Measurements from ENCODE around the gene DENND5A.
A peak's percentile ranks its signal among the peaks of the same experiment; 100 is the strongest.

The DENND5A gene

GRCh38 chr11:9139628-9140357 is 125.4 kb downstream of the DENND5A start:
- ChIA-PET CTCF (interaction anchor here (1.0 kb wide), 1 partner anchor 40 kb away, joined by 3 read pairs; no protein-coding TSS in a partner anchor), POLR2A (interaction anchor here (1.3 to 1.4 kb wide), 2 partner anchors 125 to 320 kb away, joined by 3 to 5 read pairs; partner anchors contain the start of gene DENND5A)
- DNase-seq (ENCODE audit: extremely low spot score) = no peak
- TF ChIP-seq ZNF384 (IDR thresholded peaks at IDR 0.05) = no peak
- TF ChIP-seq ARNT (IDR thresholded peaks at IDR 0.05) = no peak
- no peak for TF ChIP-seq LEF1 (IDR thresholded peaks at IDR 0.05; ENCODE audit: borderline replicate concordance)
- no peak for TF ChIP-seq L3MBTL2 (conservative IDR thresholded peaks at IDR 0.05)
- TF ChIP-seq FOXA1 (IDR thresholded peaks at IDR 0.05) = no peak
- TF ChIP-seq NFRKB (IDR thresholded peaks at IDR 0.05) = no peak
- no peak for TF ChIP-seq FOXM1 (IDR thresholded peaks at IDR 0.05; ENCODE audit: borderline replicate concordance)
- TF ChIP-seq TARDBP (IDR thresholded peaks at IDR 0.05) = no peak
- TF ChIP-seq PKNOX1 (IDR thresholded peaks at IDR 0.05) = no peak
- no peak for TF ChIP-seq BHLHE40 (IDR thresholded peaks at IDR 0.05; ENCODE audit: borderline replicate concordance)
- TF ChIP-seq SUZ12 (IDR thresholded peaks at IDR 0.05) = no peak
- TF ChIP-seq FOXK2 (IDR thresholded peaks at IDR 0.05) = no peak
- TF ChIP-seq HDGF (IDR thresholded peaks at IDR 0.05; ENCODE audit: borderline replicate concordance) = no peak
- no peak for TF ChIP-seq SP1 (IDR thresholded peaks at IDR 0.05)
- TF ChIP-seq CTBP1 (IDR thresholded peaks at IDR 0.05; ENCODE audit: borderline replicate concordance) = no peak
- TF ChIP-seq ELF4 (IDR thresholded peaks at IDR 0.05) = no peak

GRCh38 chr11:9138612-9139579 is 126.3 kb downstream of the DENND5A start:
- no peak for DNase-seq (ENCODE audit: extremely low spot score)
- ChIA-PET CTCF (interaction anchor here (1.1 to 1.9 kb wide), 3 partner anchors 10 to 179 kb away, joined by 3 to 25 read pairs (median 5); no protein-coding TSS in a partner anchor), POLR2A (interaction anchor here (1.4 kb wide), 1 partner anchor 126 kb away, joined by 3 read pairs; the partner anchor contains the start of gene DENND5A)
- no peak for TF ChIP-seq NFRKB (IDR thresholded peaks at IDR 0.05)
- TF ChIP-seq TARDBP (IDR thresholded peaks at IDR 0.05) = no peak
- TF ChIP-seq ZNF384 (IDR thresholded peaks at IDR 0.05) = no peak
- no peak for TF ChIP-seq FOXA1 (IDR thresholded peaks at IDR 0.05)
- TF ChIP-seq ARNT (IDR thresholded peaks at IDR 0.05) = no peak
- TF ChIP-seq BHLHE40 (IDR thresholded peaks at IDR 0.05; ENCODE audit: borderline replicate concordance) = no peak
- no peak for TF ChIP-seq FOXK2 (IDR thresholded peaks at IDR 0.05)
- no peak for TF ChIP-seq FOXM1 (IDR thresholded peaks at IDR 0.05; ENCODE audit: borderline replicate concordance)
- no peak for TF ChIP-seq CTBP1 (IDR thresholded peaks at IDR 0.05; ENCODE audit: borderline replicate concordance)
- no peak for TF ChIP-seq HDGF (IDR thresholded peaks at IDR 0.05; ENCODE audit: borderline replicate concordance)
- TF ChIP-seq PKNOX1 (IDR thresholded peaks at IDR 0.05) = no peak
- TF ChIP-seq SP1 (IDR thresholded peaks at IDR 0.05) = no peak
- no peak for TF ChIP-seq ELF4 (IDR thresholded peaks at IDR 0.05)
- no peak for TF ChIP-seq SUZ12 (IDR thresholded peaks at IDR 0.05)
- TF ChIP-seq L3MBTL2 (conservative IDR thresholded peaks at IDR 0.05) = no peak
- no peak for TF ChIP-seq LEF1 (IDR thresholded peaks at IDR 0.05; ENCODE audit: borderline replicate concordance)

GRCh38 chr11:9138133-9138453 is 127.1 kb downstream of the DENND5A start:
- DNase-seq (ENCODE audit: extremely low spot score) = no peak
- ChIA-PET CTCF (interaction anchor here (0.5 to 1.9 kb wide), 16 partner anchors 9 to 542 kb away, joined by 3 to 25 read pairs (median 4); no protein-coding TSS in a partner anchor), POLR2A (interaction anchor here (1.0 kb wide), 1 partner anchor 321 kb away, joined by 5 read pairs; no protein-coding TSS in a partner anchor)
- TF ChIP-seq ZNF384 (IDR thresholded peaks at IDR 0.05) (no peak), SUZ12 (IDR thresholded peaks at IDR 0.05) (no peak), SP1 (IDR thresholded peaks at IDR 0.05) (no peak), LEF1 (IDR thresholded peaks at IDR 0.05; ENCODE audit: borderline replicate concordance) (no peak), PKNOX1 (IDR thresholded peaks at IDR 0.05) (no peak), L3MBTL2 (conservative IDR thresholded peaks at IDR 0.05) (no peak), FOXK2 (IDR thresholded peaks at IDR 0.05) (no peak), TARDBP (IDR thresholded peaks at IDR 0.05) (no peak)

- DNase-seq (ENCODE audit: extremely low spot score) = peak; percentile 85
- no peak for TF ChIP-seq FOXM1 (IDR thresholded peaks at IDR 0.05; ENCODE audit: borderline replicate concordance)
- no peak for TF ChIP-seq HDGF (IDR thresholded peaks at IDR 0.05; ENCODE audit: borderline replicate concordance)
- TF ChIP-seq BHLHE40 (IDR thresholded peaks at IDR 0.05; ENCODE audit: borderline replicate concordance) = no peak
- TF ChIP-seq NFRKB (IDR thresholded peaks at IDR 0.05) = no peak
- TF ChIP-seq ZNF384 (IDR thresholded peaks at IDR 0.05) = no peak
- no peak for TF ChIP-seq LEF1 (IDR thresholded peaks at IDR 0.05; ENCODE audit: borderline replicate concordance)
- no peak for TF ChIP-seq SP1 (IDR thresholded peaks at IDR 0.05)
- TF ChIP-seq L3MBTL2 (conservative IDR thresholded peaks at IDR 0.05) = no peak
- no peak for TF ChIP-seq FOXA1 (IDR thresholded peaks at IDR 0.05)
- CTCF ChIA-PET = interaction anchor here (0.5 to 1.9 kb wide), 18 partner anchors 9 to 553 kb away, joined by 3 to 25 read pairs (median 4); no protein-coding TSS in a partner anchor
- POLR2A ChIA-PET = interaction anchor here (1.0 kb wide), 1 partner anchor 322 kb away, joined by 5 read pairs; no protein-coding TSS in a partner anchor
These were observed 127.6 kb downstream of the DENND5A start for GRCh38 chr11:9137293-9138132.

All from HEK293T (cell line).